Activated CD4-positive, CD25-positive, alpha-beta regulatory T cell (primary cell): ENCODE results near the gene CD200R1L.

Experiments used
- DNase-seq, 4 experiments: peaks; one replicate each; lab custom pipeline; 2025; lab: John Stamatoyannopoulos, UW

Gene CD200R1L

GRCh38 chr3:112818289-112818688 lies 28.4 kb downstream of the CD200R1L start:
- DNase-seq = no peak

GRCh38 chr3:112817797-112818196 lies 28.9 kb downstream of the CD200R1L start:
- no peak for DNase-seq

DNA sequence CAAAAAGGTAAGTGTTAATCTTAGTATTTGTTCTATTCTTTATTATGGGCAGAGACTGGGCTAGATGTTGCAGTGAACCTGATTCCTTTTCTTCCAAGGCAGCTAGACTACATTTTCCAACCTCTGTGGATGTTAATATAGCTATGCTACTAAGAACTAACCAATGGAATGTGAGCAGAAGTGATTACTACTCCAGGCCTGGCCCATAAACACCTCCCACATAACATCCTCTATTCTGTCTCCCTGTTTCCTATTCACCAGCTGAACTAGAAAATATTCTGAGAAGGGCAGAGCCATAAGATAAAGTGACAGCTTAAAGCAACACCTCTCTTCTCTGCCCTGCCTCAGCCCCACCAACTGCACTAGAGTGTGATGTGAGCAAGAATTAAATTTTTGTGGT lies 29.4 kb downstream of the CD200R1L start:
- DNase-seq = no peak

- no peak for DNase-seq
These were observed 30.7 kb downstream of the CD200R1L start for GRCh38 chr3:112815981-112816380.

GRCh38 chr3:112814266-112814665 lies 32.4 kb downstream of the CD200R1L start:
- no peak for DNase-seq

DNA sequence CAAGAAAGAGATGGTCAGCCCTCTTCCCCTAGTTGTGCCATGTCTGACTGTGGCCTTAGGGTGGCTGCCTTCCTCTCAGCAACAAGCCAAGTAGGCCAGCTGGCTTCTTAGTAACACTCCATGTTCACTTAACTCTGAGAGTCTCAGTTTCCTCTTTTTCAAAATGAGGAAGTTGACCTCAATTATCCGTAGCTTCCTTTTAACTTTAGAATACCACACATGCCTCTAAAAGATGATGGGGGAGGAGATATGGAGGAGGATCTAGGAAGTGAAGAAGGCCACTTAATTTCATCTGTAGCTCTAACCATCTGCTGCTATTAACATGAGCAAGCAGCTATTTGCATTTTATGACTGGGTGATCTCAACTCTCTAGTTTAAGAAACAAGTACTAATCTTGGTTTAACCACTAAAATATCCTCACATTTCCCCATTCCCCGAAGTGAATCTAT lies 32.9 kb downstream of the CD200R1L start:
- DNase-seq = no peak

DNA sequence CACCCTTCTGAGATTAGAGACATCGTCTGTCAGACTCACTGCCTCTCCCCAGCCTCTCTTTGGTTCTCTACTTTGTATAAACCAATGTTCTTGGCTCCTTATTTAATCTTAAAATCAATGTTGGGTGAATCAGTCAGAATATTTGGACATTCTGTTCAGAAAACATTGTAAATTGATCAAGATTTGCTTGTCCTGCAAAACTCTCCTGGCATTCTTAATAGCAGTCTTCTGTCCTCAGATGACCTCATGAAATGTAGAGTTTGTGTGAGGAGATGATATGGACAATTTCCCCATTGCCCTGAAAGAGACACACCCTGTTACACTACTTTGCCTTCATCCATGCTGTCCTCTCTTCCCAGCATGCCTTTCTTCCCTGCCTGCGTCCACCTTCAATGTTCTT lies 33.6 kb downstream of the CD200R1L start:
- DNase-seq = no peak

DNA sequence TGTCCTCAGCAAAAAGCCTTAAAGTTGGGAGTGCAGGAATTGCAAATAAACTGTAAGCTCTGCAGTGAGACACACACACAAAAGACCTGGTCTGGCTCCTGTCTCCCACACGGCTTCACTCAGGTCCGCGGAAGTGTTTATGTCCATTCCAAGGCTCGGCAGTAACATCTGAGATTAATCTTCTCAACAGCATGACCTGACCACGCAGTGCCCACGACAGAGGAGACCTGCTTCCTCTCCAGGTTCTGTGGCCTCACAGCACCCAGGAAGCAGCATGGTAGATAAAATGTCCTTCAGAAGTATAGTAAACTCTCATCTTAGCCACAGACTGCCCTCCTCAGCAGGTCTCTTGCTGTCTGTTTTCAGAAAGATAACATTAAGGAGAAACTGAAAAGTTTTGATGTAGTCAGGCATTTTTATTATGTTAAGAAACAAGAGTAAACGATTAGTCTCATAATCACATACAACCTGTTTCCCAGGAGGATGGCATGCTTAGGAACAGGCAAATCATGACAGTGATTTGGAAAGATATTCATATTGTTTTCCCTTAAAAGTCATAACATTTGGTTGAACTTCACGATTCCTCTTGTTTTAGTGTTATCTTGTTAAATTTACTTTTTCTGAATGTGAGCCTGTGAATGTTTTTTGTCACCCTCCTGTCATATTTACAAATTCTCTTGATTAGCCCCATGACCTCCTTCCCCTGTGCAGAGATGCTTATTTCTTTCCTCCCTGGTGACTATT lies 34.6 kb downstream of the CD200R1L start:
- no peak for DNase-seq

- DNase-seq = no peak
These were observed 35.4 kb downstream of the CD200R1L start for GRCh38 chr3:112811131-112811884.

- no peak for DNase-seq
These were observed 36.1 kb downstream of the CD200R1L start for GRCh38 chr3:112810561-112810960.

DNA sequence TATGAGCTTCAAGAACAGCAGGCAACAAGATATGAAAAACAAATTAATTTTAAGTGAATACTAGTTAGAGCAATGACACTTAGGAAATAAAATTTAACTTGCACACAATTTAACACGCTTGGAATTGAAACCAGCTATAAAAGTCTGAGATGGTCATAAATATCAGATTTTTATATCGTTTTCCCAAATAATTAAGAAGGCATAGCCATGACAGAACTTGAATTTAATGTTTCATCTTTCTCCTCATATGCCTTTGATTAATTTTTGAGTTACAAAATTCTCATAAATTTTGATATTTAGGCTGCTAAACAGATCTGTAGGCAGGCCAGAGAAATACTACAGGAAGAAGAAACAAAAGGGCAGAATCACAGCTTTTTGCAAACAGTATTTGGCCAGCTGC lies 38.5 kb downstream of the CD200R1L start:
- DNase-seq = no peak

- no peak for DNase-seq
These were observed 39.0 kb downstream of the CD200R1L start for GRCh38 chr3:112807685-112808084.

- no peak for DNase-seq
These were observed 39.8 kb downstream of the CD200R1L start for GRCh38 chr3:112806903-112807302.

GRCh38 chr3:112805126-112805525 lies 41.5 kb downstream of the CD200R1L start:
- no peak for DNase-seq

- DNase-seq = no peak
These were observed 42.6 kb downstream of the CD200R1L start for GRCh38 chr3:112804021-112804420.

DNA sequence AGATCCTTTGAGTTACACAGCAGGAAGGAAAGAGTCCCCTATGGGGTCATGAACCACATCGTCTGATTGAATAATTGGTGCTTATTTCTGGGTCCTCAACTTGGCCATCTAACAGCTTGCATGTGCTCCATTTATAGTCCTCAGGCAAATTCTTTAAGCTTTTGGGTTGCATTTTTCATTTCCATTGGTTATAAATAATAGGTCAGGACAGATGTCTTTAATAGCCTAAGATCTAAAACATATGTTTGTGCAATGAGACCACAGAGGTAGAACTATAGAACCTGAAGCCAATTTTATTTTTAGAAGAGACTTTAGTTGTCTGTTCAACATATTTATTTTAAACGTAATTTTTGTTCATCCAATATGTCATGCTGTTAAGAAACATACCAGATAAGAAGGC lies 43.2 kb downstream of the CD200R1L start:
- no peak for DNase-seq

GRCh38 chr3:112802338-112802737 lies 44.3 kb downstream of the CD200R1L start:
- DNase-seq = no peak

- no peak for DNase-seq
These were observed 46.7 kb downstream of the CD200R1L start for GRCh38 chr3:112799946-112800345.

DNA sequence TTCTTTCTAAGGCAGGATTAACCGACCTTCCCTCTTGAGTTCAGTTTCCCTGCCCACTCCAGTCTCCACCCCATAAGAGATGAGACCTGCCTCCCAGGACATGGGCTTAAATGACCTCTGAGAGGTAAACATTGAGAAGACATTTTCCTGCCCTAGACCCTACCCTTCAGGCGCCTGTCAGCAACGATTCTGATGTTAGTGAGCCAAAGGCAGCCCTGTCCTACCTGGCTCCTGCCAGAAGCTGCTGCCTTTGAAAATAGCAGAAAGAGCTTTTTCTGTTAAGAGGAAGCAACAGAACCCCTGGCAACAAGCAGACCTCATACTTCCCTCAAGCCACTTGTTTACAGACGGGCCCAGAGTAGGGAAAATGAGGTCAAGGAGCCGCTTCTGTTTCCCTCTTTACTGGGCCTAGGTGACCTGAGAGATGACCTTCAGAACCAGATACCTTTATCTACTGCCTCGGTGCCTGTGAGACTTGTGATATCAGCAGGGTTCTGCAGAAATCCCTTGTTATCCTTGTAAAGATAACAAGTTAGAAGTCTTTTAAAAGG lies 52.0 kb downstream of the CD200R1L start:
- no peak for DNase-seq

GRCh38 chr3:112793326-112794081 lies 53.2 kb downstream of the CD200R1L start:
- DNase-seq = no peak

- DNase-seq = no peak
These were observed 54.9 kb downstream of the CD200R1L start for GRCh38 chr3:112791736-112792135.

DNA sequence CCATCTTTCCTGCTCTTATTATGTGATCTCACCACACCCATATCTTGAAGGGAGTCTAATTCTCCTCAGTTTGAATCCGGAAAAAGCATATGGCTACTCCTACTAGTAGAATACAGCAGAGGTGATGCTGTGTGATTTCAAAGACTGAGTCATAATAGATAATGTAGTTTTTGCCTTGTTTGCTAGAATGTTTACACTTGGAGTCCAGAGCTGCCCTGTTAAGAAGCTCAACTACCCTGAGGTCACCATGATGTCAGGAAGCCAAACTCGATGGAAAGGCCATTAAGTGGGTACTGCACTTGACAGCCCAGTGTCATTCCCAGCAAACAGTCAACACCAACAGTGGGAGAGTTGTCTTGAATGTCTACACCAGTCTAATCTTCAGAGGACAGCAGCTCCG lies 56.9 kb downstream of the CD200R1L start:
- DNase-seq = no peak
